Coronary artery (tissue), 2 donors: ENCODE data around the gene CTXN3.

ENCODE experiments used
- DNase-seq: peaks from one replicate; pipeline ENCODE4 v3.0.0-alpha.2; 2017; ENCODE audit warnings: low spot score
- H3K27ac ChIP-seq, 2 donors: fragments of 200-600 bp; sonication (generic); one replicate each; pipeline ENCODE4 v1.5.1; 2016 to 2019
- H3K4me3 ChIP-seq: fragments of 200-600 bp; sonication (generic); 2 replicates; pipeline ENCODE4 v1.5.1; 2016; ENCODE audit warnings: mild to moderate bottlenecking, moderate library complexity
- CTCF ChIP-seq: fragments of 200-600 bp; sonication (generic); IDR thresholded peaks from one replicate; pipeline ENCODE4 v1.5.1; 2019; ENCODE audit warnings: antibody characterized with exemption

Gene CTXN3

GRCh38 chr5:127608077-127608660 is 40.7 kb upstream of the CTXN3 start:
- DNase-seq: no peak
- Histone ChIP-seq H3K27ac (no peak overlapping the region), H3K4me3 (no peak overlapping the region)
- no peak for TF ChIP-seq CTCF

- Histone ChIP-seq H3K4me3 (no peak overlapping the region), H3K27ac (no peak overlapping the region)
- DNase-seq: no peak
- no peak for TF ChIP-seq CTCF
Measured at GRCh38 chr5:127609011-127609410, 39.9 kb upstream of the CTXN3 start.

- H3K27ac ChIP-seq: no peak overlapping the region
- no peak overlapping the region for H3K4me3 ChIP-seq
- DNase-seq: no peak
- no peak for TF ChIP-seq CTCF
Measured at GRCh38 chr5:127609957-127610356, 38.9 kb upstream of the CTXN3 start.

- H3K27ac ChIP-seq: no peak overlapping the region
- no peak for DNase-seq
- H3K4me3 ChIP-seq: no peak overlapping the region
- no peak for TF ChIP-seq CTCF
Measured at GRCh38 chr5:127612441-127613141, 36.3 kb upstream of the CTXN3 start.

- DNase-seq: no peak
- H3K27ac ChIP-seq: no peak overlapping the region
Measured at GRCh38 chr5:127615916-127616315, 33.0 kb upstream of the CTXN3 start.

GRCh38 chr5:127619908-127620479 is 28.9 kb upstream of the CTXN3 start:
- TF ChIP-seq CTCF: no peak
- no peak overlapping the region for H3K27ac ChIP-seq
- no peak for DNase-seq
- no peak overlapping the region for H3K4me3 ChIP-seq

More at GRCh38 chr5:127615916-127616315, 33.0 kb upstream of the CTXN3 start:
- TF ChIP-seq CTCF: no peak
- H3K4me3 ChIP-seq: no peak overlapping the region
